Measurements from ENCODE around the gene ZNF888. TPM values are rescaled to one million over a fixed set of nuclear protein-coding genes. Genes with fewer than 3 reads are reported as not detected.

The ZNF888 gene
- under 1 TPM; 0.32 to 0.67 (median 0.48) TPM for total RNA-seq
- 1 to 10 TPM in 1 of 3 donors, under 1 TPM in 2; 0.13 to 1.0 (median 0.49) TPM for polyA plus RNA-seq
- long read RNA-seq, donor 1 = 0 reads
- long read RNA-seq, donor 2 = 0 reads

GRCh38 chr19:52922841-52923777 lies at the start of gene ZNF888:
Gene ZNF888 (minus strand): TSS chr19:52923428. CDS start chr19:52917873, 5,555 bp downstream.
- intact Hi-C loops (cut with DNase I) = no loop called here
- H3K9me3 ChIP-seq = no peaks in the 10 kb centered on the region
- TF ChIP-seq, protein P1, sequence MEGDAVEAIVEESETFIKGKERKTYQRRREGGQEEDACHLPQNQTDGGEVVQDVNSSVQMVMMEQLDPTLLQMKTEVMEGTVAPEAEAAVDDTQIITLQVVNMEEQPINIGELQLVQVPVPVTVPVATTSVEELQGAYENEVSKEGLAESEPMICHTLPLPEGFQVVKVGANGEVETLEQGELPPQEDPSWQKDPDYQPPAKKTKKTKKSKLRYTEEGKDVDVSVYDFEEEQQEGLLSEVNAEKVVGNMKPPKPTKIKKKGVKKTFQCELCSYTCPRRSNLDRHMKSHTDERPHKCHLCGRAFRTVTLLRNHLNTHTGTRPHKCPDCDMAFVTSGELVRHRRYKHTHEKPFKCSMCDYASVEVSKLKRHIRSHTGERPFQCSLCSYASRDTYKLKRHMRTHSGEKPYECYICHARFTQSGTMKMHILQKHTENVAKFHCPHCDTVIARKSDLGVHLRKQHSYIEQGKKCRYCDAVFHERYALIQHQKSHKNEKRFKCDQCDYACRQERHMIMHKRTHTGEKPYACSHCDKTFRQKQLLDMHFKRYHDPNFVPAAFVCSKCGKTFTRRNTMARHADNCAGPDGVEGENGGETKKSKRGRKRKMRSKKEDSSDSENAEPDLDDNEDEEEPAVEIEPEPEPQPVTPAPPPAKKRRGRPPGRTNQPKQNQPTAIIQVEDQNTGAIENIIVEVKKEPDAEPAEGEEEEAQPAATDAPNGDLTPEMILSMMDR (IDR thresholded peaks at IDR 0.05) = no peak
- peak within 1 kb of the TSS; percentile 81 for H3K4me3 ChIP-seq
- no peaks in the 10 kb centered on the region for H3K36me3 ChIP-seq (ENCODE audit: insufficient read depth in 1 of 2, low read depth in 1 of 2)
- H3K27ac ChIP-seq = peak within 1 kb of the TSS; percentile 74
- H3K4me1 ChIP-seq = no peaks in the 10 kb centered on the region
- WGBS, 3 donors = 2 to 3% (median 3%) methylated on average over 55 of the region's 55 CpGs
- no peaks in the 10 kb centered on the region for H3K27me3 ChIP-seq (ENCODE audit: insufficient read depth in 3 of 3, low read length in 2 of 3)
- ATAC-seq (peak; percentile 91 to 99 (median 98)), DNase-seq (peak; percentile 85 to 89)

GRCh38 chr19:52967772-52968171 lies 44.5 kb upstream of the ZNF888 start:
- TF ChIP-seq, protein P1 (IDR thresholded peaks at IDR 0.05) = no peak
- Histone ChIP-seq H3K9me3 (peaks cover 21% of the 10 kb centered on the region), H3K27me3 (ENCODE audit: insufficient read depth in 3 of 3, low read length in 2 of 3) (no peaks in the 10 kb centered on the region), H3K36me3 (ENCODE audit: insufficient read depth in 1 of 2, low read depth in 1 of 2) (peaks cover 0 to 12% of the 10 kb centered on the region in 2 donors), H3K4me3 (no peak overlapping the region), H3K4me1 (peaks cover 4% of the 10 kb centered on the region), H3K27ac (no peak overlapping the region)
- DNase-seq = no peak
- intact Hi-C loops (cut with DNase I) = no loop called here
- ATAC-seq = no peak
- WGBS, 3 donors = 92 to 98% (median 93%) methylated on average over 2 of the region's 2 CpGs

DNA sequence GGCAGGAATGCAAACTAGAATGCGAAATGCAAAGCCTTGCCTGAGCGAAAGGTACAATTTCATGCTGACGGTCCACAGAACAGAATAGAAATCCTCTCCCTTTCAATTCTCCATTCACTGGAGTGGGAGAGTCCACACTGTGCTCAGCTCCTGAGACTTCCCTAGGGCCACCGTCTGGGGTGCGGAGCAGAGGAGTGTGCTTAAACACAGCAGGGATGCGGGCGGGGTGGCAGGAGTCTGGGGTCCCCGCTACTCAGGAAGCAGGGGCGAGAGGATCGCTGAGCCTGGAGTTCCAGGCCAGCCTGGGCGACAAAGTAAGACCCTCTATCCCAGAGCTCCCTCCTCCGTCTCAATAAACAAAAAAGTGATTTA lies 40.0 kb upstream of the ZNF888 start:
- H3K4me3 ChIP-seq = peak overlapping the region; percentile 74
- DNase-seq (no peak), ATAC-seq (peak in 3 of 4 donors; percentile 30 to 38 (median 32))
- TF ChIP-seq, protein P1 (IDR thresholded peaks at IDR 0.05) = no peak
- peaks cover 0 to 3% of the 10 kb centered on the region in 2 donors for H3K36me3 ChIP-seq (ENCODE audit: insufficient read depth in 1 of 2, low read depth in 1 of 2)
- intact Hi-C loops (cut with DNase I) = no loop called here
- H3K9me3 ChIP-seq = peaks cover 16% of the 10 kb centered on the region
- peaks cover 12% of the 10 kb centered on the region for H3K4me1 ChIP-seq
- peak overlapping the region; percentile 70 for H3K27ac ChIP-seq
- no peaks in the 10 kb centered on the region for H3K27me3 ChIP-seq (ENCODE audit: insufficient read depth in 3 of 3, low read length in 2 of 3)
- 1 to 4% (median 2%) methylated on average over 12 of the region's 12 CpGs for WGBS, 3 donors

DNA sequence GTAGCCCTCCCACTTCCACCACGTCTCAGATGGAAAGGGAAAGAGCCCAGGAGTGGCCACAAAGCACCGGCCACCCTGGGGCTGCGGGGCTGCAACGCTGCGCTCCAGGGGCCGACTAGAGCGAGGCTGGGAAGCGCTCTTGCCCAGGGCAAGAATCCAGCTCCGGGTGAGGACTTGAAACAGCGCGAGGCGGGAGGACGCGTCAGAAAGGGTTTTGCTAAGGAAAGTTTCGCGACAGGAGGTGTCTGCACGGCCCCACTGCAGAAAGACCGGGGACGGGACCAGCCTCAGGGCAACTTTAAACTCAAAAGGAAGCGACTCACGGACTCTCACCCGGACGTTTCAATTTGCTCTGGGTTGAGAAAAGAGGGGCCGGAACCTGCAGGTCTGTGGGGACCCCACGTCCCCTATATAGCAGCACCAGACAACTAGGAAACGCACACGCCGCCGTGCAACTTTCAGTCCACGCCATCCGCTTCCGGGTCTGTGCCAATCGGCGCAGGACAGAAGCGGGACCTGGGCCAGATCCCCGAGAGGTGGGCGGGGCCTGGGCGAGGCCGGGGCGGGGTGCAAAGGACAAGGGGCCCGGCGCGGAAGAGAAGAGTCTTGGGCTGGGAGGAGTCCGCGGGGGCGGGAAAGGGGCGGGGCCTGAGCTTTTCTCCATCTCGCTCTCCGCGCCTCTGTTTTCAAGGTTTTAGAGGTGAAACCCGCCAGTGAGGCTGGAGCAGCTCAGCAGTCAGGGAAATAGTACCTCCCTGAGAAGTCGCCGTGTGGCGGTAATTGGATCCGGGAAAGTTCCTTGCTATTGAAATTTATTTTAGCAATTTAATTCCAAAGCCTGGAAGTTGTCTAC lies 39.4 kb upstream of the ZNF888 start, which contains the start of gene ZNF816:
Gene ZNF816, minus strand, starts transcription at position 488 of the 853 bp plus-strand sequence. CDS start 6,792 bp downstream, outside the sequence.
- Histone ChIP-seq H3K9me3 (peaks cover 13% of the 10 kb centered on the region), H3K27me3 (ENCODE audit: insufficient read depth in 3 of 3, low read length in 2 of 3) (no peaks in the 10 kb centered on the region), H3K4me1 (peaks cover 12% of the 10 kb centered on the region), H3K36me3 (ENCODE audit: insufficient read depth in 1 of 2, low read depth in 1 of 2) (peaks cover 0 to 3% of the 10 kb centered on the region in 2 donors), H3K27ac (peak within 1 kb of the TSS; percentile 70), H3K4me3 (peak within 1 kb of the TSS; percentile 74)
- DNase-seq (peak; percentile 97 to 98), ATAC-seq (peak; percentile 99 to 100 (median 100))
- WGBS, 3 donors = 0 to 1% (median 0%) methylated on average over 52 to 55 of the region's 55 CpGs
- intact Hi-C loops (cut with DNase I) = no loop called here
- TF ChIP-seq, protein P1 (IDR thresholded peaks at IDR 0.05) = no peak
